Osteoblast (primary cell): ENCODE data around the gene RTP1. TPM values are rescaled to one million over a fixed set of nuclear protein-coding genes. Genes with fewer than 3 reads are reported as not detected.
"Not testable (repeated sequence)": the region's sequence is repeated elsewhere in the genome, so short reads cannot be mapped to it uniquely, and the experiment has no call there.

Experiments
- DNase-seq: peaks from one replicate; pipeline ENCODE4 v3.0.0; 2011; ENCODE audit warnings: low spot score, mixed read lengths; ENCODE audit not compliant: insufficient read length; ENCODE audit errors: missing footprints
- H2AFZ ChIP-seq: 2 replicates; pipeline ENCODE4 v1.6.0; 2011; ENCODE audit warnings: mild to moderate bottlenecking, low read length
- H3K27ac ChIP-seq: 2 replicates; pipeline ENCODE4 v1.5.1; 2011; ENCODE audit warnings: mild to moderate bottlenecking, low read depth, low read length, moderate library complexity
- H3K27me3 ChIP-seq: 2 replicates; pipeline ENCODE4 v1.6.0; 2012; ENCODE audit warnings: mild to moderate bottlenecking, control low read depth, inconsistent platforms, low read length, moderate library complexity; ENCODE audit not compliant: insufficient read depth
- H3K36me3 ChIP-seq: 2 replicates; pipeline ENCODE4 v1.5.1; 2011; ENCODE audit warnings: mild to moderate bottlenecking, low read length, control low read depth, moderate library complexity; ENCODE audit not compliant: insufficient read depth
- H3K4me1 ChIP-seq: 2 replicates; pipeline ENCODE4 v1.5.1; 2011; ENCODE audit warnings: mild to moderate bottlenecking, low read length, control low read depth, moderate library complexity; ENCODE audit not compliant: insufficient read depth
- H3K4me2 ChIP-seq: 2 replicates; pipeline ENCODE4 v1.6.0; 2011; ENCODE audit warnings: mild to moderate bottlenecking, low read length; ENCODE audit not compliant: insufficient read depth
- H3K4me3 ChIP-seq: fragments of 200-600 bp; sonication (generic); 3 replicates; pipeline ENCODE4 v1.5.1; 2012; ENCODE audit warnings: mild to moderate bottlenecking, low read length, inconsistent platforms; ENCODE audit not compliant: insufficient read depth
- H3K79me2 ChIP-seq: 2 replicates; pipeline ENCODE4 v1.6.0; 2012; ENCODE audit warnings: mild to moderate bottlenecking, low read length, control low read depth, inconsistent platforms; ENCODE audit not compliant: insufficient read depth
- H3K9me3 ChIP-seq: 2 replicates; pipeline ENCODE4 v1.5.1; 2011; ENCODE audit warnings: low read depth, low read length, control low read depth
- H4K20me1 ChIP-seq: 2 replicates; pipeline ENCODE4 v1.6.0; 2012; ENCODE audit warnings: mild to moderate bottlenecking, low read length, control low read depth; ENCODE audit not compliant: insufficient read depth
- CTCF ChIP-seq: IDR thresholded peaks from 2 replicates; pipeline ENCODE4 v1.5.1; 2011; ENCODE audit warnings: mild to moderate bottlenecking, low read depth, low read length, moderate library complexity; ENCODE audit errors: extremely low read depth
- total RNA-seq: library from RNA; depleted of rRNA; stranded (reverse); fragments of >200 nt; gene quantifications from 2 replicates; pipeline ENCODE4 v1.2.3, GENCODE V29; 2012

Gene RTP1
- total RNA-seq, 1 donor, result not detected

- peaks cover 8% of the 10 kb centered on the region for H3K4me1 ChIP-seq
- no peaks in the 10 kb centered on the region for H3K36me3 ChIP-seq
- no peak for DNase-seq
- H3K9me3 ChIP-seq, result no peaks in the 10 kb centered on the region
- TF ChIP-seq CTCF, result no peak
- no peak overlapping the region for H3K4me2 ChIP-seq
- H3K27me3 ChIP-seq, result no peaks in the 10 kb centered on the region
- no peak overlapping the region for H3K4me3 ChIP-seq
- no peak overlapping the region for H2AFZ ChIP-seq
- no peaks in the 10 kb centered on the region for H4K20me1 ChIP-seq
- no peak overlapping the region for H3K27ac ChIP-seq
- H3K79me2 ChIP-seq, result no peaks in the 10 kb centered on the region
Observed at GRCh38 chr3:187169231-187169960, 27.9 kb upstream of the RTP1 start.

GRCh38 chr3:187170911-187171310 is 26.4 kb upstream of the RTP1 start:
- not testable (repeated sequence) for H4K20me1 ChIP-seq, H2AFZ ChIP-seq, DNase-seq, H3K4me2 ChIP-seq, H3K36me3 ChIP-seq, H3K4me1 ChIP-seq, H3K4me3 ChIP-seq, H3K27ac ChIP-seq, H3K9me3 ChIP-seq, H3K79me2 ChIP-seq, H3K27me3 ChIP-seq

- DNase-seq, result no peak
Observed at GRCh38 chr3:187172929-187173328, 24.4 kb upstream of the RTP1 start.

GRCh38 chr3:187181454-187182170 is 15.7 kb upstream of the RTP1 start:
- H3K79me2 ChIP-seq, result no peaks in the 10 kb centered on the region
- peaks cover 14% of the 10 kb centered on the region for H3K4me1 ChIP-seq
- H3K4me3 ChIP-seq, result no peak overlapping the region
- no peaks in the 10 kb centered on the region for H3K36me3 ChIP-seq
- no peaks in the 10 kb centered on the region for H3K9me3 ChIP-seq
- TF ChIP-seq CTCF, result no peak
- no peak for DNase-seq
- H2AFZ ChIP-seq, result no peak overlapping the region
- H3K27me3 ChIP-seq, result no peaks in the 10 kb centered on the region
- H4K20me1 ChIP-seq, result no peaks in the 10 kb centered on the region
- H3K27ac ChIP-seq, result no peak overlapping the region
- H3K4me2 ChIP-seq, result no peak overlapping the region

More at GRCh38 chr3:187172929-187173328, 24.4 kb upstream of the RTP1 start:
- no peak for TF ChIP-seq CTCF
- Histone ChIP-seq H3K4me1 (peaks cover 8% of the 10 kb centered on the region), H3K9me3 (no peaks in the 10 kb centered on the region), H2AFZ (no peak overlapping the region), H3K4me2 (no peak overlapping the region), H4K20me1 (no peaks in the 10 kb centered on the region), H3K79me2 (no peaks in the 10 kb centered on the region), H3K36me3 (no peaks in the 10 kb centered on the region), H3K4me3 (no peak overlapping the region), H3K27me3 (no peaks in the 10 kb centered on the region), H3K27ac (no peak overlapping the region)
